HEK293 (cell line): ENCODE data around the gene POLQ.

ENCODE experiments used
- CTCF ChIA-PET: fragments of 350-600 bp; formaldehyde crosslinking; extraction: SDS; loops from one replicate; lab custom pipeline; 2021; ENCODE audit warnings: antibody characterized with exemption; lab: Yijun Ruan, JAX
- POLR2A ChIA-PET: fragments of 300-600 bp; formaldehyde crosslinking; extraction: SDS; loops from one replicate; lab custom pipeline; 2020; ENCODE audit warnings: antibody characterized with exemption, inconsistent platforms; lab: Yijun Ruan, JAX
- H3K27ac ChIP-seq: fragments of 200-500 bp; sonication (Bioruptor generic); 2 replicates; pipeline ENCODE4 v1.5.1; 2014; ENCODE audit warnings: low read depth, low read length, control low read depth, inconsistent platforms; ENCODE audit errors: extremely low read depth
- H3K36me3 ChIP-seq, 2 experiments: fragments of 200-500 bp in 1 of 2; sonication (Bioruptor generic) in 1 of 2; 1 replicate in 1 of 2; 2 replicates in 1 of 2; pipeline ENCODE4 v1.5.1; 2014 to 2017; ENCODE audit warnings: inconsistent platforms in 2 of 2, low read length in 2 of 2; ENCODE audit not compliant: control insufficient read depth in 2 of 2, insufficient read depth in 1 of 2
- H3K4me1 ChIP-seq: fragments of 200-500 bp; sonication (Bioruptor generic); 2 replicates; pipeline ENCODE4 v1.5.1; 2014; ENCODE audit warnings: mild to moderate bottlenecking, low read length, inconsistent platforms; ENCODE audit not compliant: control insufficient read depth, insufficient read depth
- H3K4me3 ChIP-seq: 2 replicates; pipeline ENCODE4 v1.5.1; 2011; ENCODE audit warnings: low read depth, mild to moderate bottlenecking, control low read depth, low read length, moderate library complexity
- H3K9me3 ChIP-seq: fragments of 200-500 bp; sonication (Bioruptor generic); 2 replicates; pipeline ENCODE4 v1.5.1; 2014; ENCODE audit warnings: low read depth, low read length, inconsistent platforms; ENCODE audit not compliant: control insufficient read depth, insufficient read depth
- TCF7L2 ChIP-seq: IDR thresholded peaks from 2 replicates; pipeline ENCODE4 v1.6.1; 2011; ENCODE audit warnings: low read depth, mild to moderate bottlenecking, inconsistent platforms, low read length, moderate library complexity, borderline replicate concordance
- ZBTB17 ChIP-seq: fragments of 450-650 bp; formaldehyde crosslinking; IDR thresholded peaks from 2 replicates; pipeline ENCODE4 v1.5.1; 2016; ENCODE audit warnings: missing biosample characterization, missing genetic modification characterization
- ZNF10 ChIP-seq: fragments of 450-650 bp; formaldehyde crosslinking; IDR thresholded peaks from 2 replicates; pipeline ENCODE4 v1.5.1; 2017; ENCODE audit warnings: missing biosample characterization, missing genetic modification characterization
- ZNF292 ChIP-seq: fragments of 450-650 bp; formaldehyde crosslinking; IDR thresholded peaks from 2 replicates; pipeline ENCODE4 v1.5.1; 2016; ENCODE audit warnings: low read depth, missing biosample characterization, missing genetic modification characterization, borderline replicate concordance
- ZNF311 ChIP-seq: fragments of 450-650 bp; formaldehyde crosslinking; IDR thresholded peaks from 2 replicates; pipeline ENCODE4 v1.5.1; 2017; ENCODE audit warnings: missing biosample characterization, missing genetic modification characterization, borderline replicate concordance
- ZNF394 ChIP-seq: fragments of 450-650 bp; formaldehyde crosslinking; IDR thresholded peaks from 2 replicates; pipeline ENCODE4 v1.5.1; 2016; ENCODE audit warnings: missing biosample characterization, missing genetic modification characterization, mild to moderate bottlenecking, moderate library complexity, borderline replicate concordance
- ZNF426 ChIP-seq: fragments of 450-650 bp; formaldehyde crosslinking; IDR thresholded peaks from 2 replicates; pipeline ENCODE4 v1.5.1; 2017; ENCODE audit warnings: missing biosample characterization, missing genetic modification characterization, mild to moderate bottlenecking, inconsistent platforms, moderate library complexity
- ZNF514 ChIP-seq: fragments of 450-650 bp; formaldehyde crosslinking; IDR thresholded peaks from 2 replicates; pipeline ENCODE4 v1.5.1; 2016; ENCODE audit warnings: missing biosample characterization, missing genetic modification characterization
- ZNF529 ChIP-seq: fragments of 450-650 bp; formaldehyde crosslinking; IDR thresholded peaks from 2 replicates; pipeline ENCODE4 v1.5.1; 2017; ENCODE audit warnings: missing genetic modification characterization, missing biosample characterization; ENCODE audit not compliant: insufficient replicate concordance
- ZNF76 ChIP-seq: fragments of 450-650 bp; formaldehyde crosslinking; IDR thresholded peaks from 2 replicates; pipeline ENCODE4; 2016; ENCODE audit warnings: low read depth, missing biosample characterization, missing genetic modification characterization, borderline replicate concordance
- ZSCAN18 ChIP-seq: fragments of 450-650 bp; formaldehyde crosslinking; IDR thresholded peaks from 2 replicates; pipeline ENCODE4 v1.5.1; 2016; ENCODE audit warnings: missing biosample characterization, missing genetic modification characterization
- ZSCAN23 ChIP-seq: fragments of 450-650 bp; formaldehyde crosslinking; IDR thresholded peaks from 2 replicates; pipeline ENCODE4 v1.5.1; 2016; ENCODE audit warnings: missing biosample characterization, missing genetic modification characterization
- TF ChIP-seq, protein P1 (sequence below): fragments of 450-650 bp; formaldehyde crosslinking; IDR thresholded peaks from 2 replicates; pipeline ENCODE4 v1.5.1; 2016; ENCODE audit warnings: missing biosample characterization, missing genetic modification characterization
- TF ChIP-seq, protein P2 (sequence below): fragments of 450-650 bp; formaldehyde crosslinking; IDR thresholded peaks from 2 replicates; pipeline ENCODE4 v1.5.1; 2017; ENCODE audit warnings: missing biosample characterization, missing genetic modification characterization
- TF ChIP-seq, protein P3 (sequence below): fragments of 450-650 bp; formaldehyde crosslinking; conservative IDR thresholded peaks from 2 replicates; pipeline ENCODE4 v1.5.1; 2016; ENCODE audit warnings: low read depth, missing biosample characterization, missing genetic modification characterization
- TF ChIP-seq, protein P4 (sequence below): fragments of 450-650 bp; formaldehyde crosslinking; IDR thresholded peaks from 2 replicates; pipeline ENCODE4; 2016; ENCODE audit warnings: missing biosample characterization, missing genetic modification characterization
- TF ChIP-seq, protein P5 (sequence below): fragments of 450-650 bp; formaldehyde crosslinking; IDR thresholded peaks from 2 replicates; pipeline ENCODE4 v1.5.1; 2016; ENCODE audit warnings: missing biosample characterization, missing genetic modification characterization
- TF ChIP-seq, protein P6 (sequence below): fragments of 450-650 bp; formaldehyde crosslinking; IDR thresholded peaks from 2 replicates; pipeline ENCODE4 v1.5.1; 2017; ENCODE audit warnings: missing biosample characterization, missing genetic modification characterization
- TF ChIP-seq, protein P7 (sequence below): fragments of 450-650 bp; formaldehyde crosslinking; IDR thresholded peaks from 2 replicates; pipeline ENCODE4 v1.5.1; 2016; ENCODE audit warnings: missing biosample characterization, missing genetic modification characterization

POLQ gene

DNA sequence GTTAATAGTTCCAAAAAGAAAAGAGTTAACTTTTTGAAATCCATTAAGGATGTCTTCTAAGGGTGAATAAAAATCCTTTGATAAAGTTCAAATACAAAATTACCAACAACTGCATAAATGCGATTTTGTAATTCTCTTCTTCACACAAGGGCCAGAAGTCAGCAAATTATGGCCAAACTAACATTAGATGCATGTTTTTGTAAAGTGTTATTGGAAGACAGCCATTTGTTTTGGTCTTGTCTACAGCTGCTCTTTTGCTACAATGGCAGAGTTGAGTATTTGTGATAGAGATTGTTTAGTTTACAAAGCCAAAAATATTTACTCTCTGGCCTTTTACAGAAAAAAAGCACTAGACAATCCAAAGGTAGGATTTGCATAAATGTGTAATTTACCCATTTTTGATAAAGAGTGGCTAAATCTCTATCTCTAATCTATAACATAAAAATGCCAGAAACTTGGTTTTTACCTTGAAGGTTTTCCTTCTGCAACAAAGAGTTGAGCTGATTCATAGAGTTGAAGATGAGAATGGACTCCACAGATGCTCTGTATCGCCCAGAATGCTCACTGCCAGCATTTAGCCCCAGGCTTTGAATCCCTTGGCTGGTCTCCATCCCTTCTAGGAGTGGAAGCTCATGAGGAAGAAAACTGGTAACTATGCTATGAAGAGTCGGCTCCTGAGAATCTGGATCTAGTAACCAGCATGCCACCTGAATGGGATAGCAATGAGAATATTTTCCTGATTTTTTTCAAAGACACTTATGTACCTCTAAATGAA, 64.5 kb downstream of the POLQ start:
- H3K4me3 ChIP-seq: no peak overlapping the region
- TF ChIP-seq, protein P1, sequence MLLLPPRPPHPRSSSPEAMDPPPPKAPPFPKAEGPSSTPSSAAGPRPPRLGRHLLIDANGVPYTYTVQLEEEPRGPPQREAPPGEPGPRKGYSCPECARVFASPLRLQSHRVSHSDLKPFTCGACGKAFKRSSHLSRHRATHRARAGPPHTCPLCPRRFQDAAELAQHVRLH (tag by site-specific recombination): no peak
- TF ChIP-seq TCF7L2 (no peak), ZNF76 (tag by site-specific recombination) (no peak), ZNF529 (tag by site-specific recombination) (no peak), ZNF426 (tag by site-specific recombination) (no peak), ZNF311 (tag by site-specific recombination) (no peak)
- TF ChIP-seq, protein P2, sequence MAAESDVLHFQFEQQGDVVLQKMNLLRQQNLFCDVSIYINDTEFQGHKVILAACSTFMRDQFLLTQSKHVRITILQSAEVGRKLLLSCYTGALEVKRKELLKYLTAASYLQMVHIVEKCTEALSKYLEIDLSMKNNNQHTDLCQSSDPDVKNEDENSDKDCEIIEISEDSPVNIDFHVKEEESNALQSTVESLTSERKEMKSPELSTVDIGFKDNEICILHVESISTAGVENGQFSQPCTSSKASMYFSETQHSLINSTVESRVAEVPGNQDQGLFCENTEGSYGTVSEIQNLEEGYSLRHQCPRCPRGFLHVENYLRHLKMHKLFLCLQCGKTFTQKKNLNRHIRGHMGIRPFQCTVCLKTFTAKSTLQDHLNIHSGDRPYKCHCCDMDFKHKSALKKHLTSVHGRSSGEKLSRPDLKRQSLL (tag by site-specific recombination): no peak
- TF ChIP-seq, protein P3, sequence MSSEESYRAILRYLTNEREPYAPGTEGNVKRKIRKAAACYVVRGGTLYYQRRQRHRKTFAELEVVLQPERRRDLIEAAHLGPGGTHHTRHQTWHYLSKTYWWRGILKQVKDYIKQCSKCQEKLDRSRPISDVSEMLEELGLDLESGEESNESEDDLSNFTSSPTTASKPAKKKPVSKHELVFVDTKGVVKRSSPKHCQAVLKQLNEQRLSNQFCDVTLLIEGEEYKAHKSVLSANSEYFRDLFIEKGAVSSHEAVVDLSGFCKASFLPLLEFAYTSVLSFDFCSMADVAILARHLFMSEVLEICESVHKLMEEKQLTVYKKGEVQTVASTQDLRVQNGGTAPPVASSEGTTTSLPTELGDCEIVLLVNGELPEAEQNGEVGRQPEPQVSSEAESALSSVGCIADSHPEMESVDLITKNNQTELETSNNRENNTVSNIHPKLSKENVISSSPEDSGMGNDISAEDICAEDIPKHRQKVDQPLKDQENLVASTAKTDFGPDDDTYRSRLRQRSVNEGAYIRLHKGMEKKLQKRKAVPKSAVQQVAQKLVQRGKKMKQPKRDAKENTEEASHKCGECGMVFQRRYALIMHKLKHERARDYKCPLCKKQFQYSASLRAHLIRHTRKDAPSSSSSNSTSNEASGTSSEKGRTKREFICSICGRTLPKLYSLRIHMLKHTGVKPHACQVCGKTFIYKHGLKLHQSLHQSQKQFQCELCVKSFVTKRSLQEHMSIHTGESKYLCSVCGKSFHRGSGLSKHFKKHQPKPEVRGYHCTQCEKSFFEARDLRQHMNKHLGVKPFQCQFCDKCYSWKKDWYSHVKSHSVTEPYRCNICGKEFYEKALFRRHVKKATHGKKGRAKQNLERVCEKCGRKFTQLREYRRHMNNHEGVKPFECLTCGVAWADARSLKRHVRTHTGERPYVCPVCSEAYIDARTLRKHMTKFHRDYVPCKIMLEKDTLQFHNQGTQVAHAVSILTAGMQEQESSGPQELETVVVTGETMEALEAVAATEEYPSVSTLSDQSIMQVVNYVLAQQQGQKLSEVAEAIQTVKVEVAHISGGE (tag by site-specific recombination): no peak
- TF ChIP-seq, protein P4, sequence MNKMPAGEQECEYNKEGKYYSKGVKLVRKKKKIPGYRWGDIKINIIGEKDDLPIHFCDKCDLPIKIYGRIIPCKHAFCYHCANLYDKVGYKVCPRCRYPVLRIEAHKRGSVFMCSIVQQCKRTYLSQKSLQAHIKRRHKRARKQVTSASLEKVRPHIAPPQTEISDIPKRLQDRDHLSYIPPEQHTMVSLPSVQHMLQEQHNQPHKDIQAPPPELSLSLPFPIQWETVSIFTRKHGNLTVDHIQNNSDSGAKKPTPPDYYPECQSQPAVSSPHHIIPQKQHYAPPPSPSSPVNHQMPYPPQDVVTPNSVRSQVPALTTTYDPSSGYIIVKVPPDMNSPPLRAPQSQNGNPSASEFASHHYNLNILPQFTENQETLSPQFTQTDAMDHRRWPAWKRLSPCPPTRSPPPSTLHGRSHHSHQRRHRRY (tag by site-specific recombination): no peak
- TF ChIP-seq, all 188 proteins: peak for 0
- CTCF ChIA-PET: no interaction called here
- POLR2A ChIA-PET: no interaction called here
- Histone ChIP-seq H3K36me3 (peaks cover 24 to 63% of the 10 kb centered on the region in 2 experiments), H3K9me3 (no peaks in the 10 kb centered on the region), H3K4me1 (no peaks in the 10 kb centered on the region), H3K27ac (no peak overlapping the region)

- ChIA-PET CTCF (no interaction called here), POLR2A (no interaction called here)
- Histone ChIP-seq H3K27ac (no peak overlapping the region), H3K4me1 (no peaks in the 10 kb centered on the region), H3K4me3 (no peak overlapping the region), H3K36me3 (peaks cover 17 to 74% of the 10 kb centered on the region in 2 experiments), H3K9me3 (no peaks in the 10 kb centered on the region)
- TF ChIP-seq, protein P5, sequence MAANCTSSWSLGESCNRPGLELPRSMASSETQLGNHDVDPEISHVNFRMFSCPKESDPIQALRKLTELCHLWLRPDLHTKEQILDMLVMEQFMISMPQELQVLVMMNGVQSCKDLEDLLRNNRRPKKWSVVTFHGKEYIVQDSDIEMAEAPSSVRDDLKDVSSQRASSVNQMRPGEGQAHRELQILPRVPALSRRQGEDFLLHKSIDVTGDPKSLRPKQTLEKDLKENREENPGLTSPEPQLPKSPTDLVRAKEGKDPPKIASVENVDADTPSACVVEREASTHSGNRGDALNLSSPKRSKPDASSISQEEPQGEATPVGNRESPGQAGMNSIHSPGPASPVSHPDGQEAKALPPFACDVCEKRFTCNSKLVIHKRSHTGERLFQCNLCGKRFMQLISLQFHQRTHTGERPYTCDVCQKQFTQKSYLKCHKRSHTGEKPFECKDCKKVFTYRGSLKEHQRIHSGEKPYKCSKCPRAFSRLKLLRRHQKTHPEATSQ (tag by site-specific recombination): no peak
- TF ChIP-seq, protein P6, sequence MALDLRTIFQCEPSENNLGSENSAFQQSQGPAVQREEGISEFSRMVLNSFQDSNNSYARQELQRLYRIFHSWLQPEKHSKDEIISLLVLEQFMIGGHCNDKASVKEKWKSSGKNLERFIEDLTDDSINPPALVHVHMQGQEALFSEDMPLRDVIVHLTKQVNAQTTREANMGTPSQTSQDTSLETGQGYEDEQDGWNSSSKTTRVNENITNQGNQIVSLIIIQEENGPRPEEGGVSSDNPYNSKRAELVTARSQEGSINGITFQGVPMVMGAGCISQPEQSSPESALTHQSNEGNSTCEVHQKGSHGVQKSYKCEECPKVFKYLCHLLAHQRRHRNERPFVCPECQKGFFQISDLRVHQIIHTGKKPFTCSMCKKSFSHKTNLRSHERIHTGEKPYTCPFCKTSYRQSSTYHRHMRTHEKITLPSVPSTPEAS: no peak
- TF ChIP-seq ZNF10: no peak
- no peak for TF ChIP-seq ZBTB17 (tag by site-specific recombination)
- TF ChIP-seq ZSCAN18: no peak
- TF ChIP-seq, protein P7, sequence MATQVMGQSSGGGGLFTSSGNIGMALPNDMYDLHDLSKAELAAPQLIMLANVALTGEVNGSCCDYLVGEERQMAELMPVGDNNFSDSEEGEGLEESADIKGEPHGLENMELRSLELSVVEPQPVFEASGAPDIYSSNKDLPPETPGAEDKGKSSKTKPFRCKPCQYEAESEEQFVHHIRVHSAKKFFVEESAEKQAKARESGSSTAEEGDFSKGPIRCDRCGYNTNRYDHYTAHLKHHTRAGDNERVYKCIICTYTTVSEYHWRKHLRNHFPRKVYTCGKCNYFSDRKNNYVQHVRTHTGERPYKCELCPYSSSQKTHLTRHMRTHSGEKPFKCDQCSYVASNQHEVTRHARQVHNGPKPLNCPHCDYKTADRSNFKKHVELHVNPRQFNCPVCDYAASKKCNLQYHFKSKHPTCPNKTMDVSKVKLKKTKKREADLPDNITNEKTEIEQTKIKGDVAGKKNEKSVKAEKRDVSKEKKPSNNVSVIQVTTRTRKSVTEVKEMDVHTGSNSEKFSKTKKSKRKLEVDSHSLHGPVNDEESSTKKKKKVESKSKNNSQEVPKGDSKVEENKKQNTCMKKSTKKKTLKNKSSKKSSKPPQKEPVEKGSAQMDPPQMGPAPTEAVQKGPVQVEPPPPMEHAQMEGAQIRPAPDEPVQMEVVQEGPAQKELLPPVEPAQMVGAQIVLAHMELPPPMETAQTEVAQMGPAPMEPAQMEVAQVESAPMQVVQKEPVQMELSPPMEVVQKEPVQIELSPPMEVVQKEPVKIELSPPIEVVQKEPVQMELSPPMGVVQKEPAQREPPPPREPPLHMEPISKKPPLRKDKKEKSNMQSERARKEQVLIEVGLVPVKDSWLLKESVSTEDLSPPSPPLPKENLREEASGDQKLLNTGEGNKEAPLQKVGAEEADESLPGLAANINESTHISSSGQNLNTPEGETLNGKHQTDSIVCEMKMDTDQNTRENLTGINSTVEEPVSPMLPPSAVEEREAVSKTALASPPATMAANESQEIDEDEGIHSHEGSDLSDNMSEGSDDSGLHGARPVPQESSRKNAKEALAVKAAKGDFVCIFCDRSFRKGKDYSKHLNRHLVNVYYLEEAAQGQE: no peak
- TF ChIP-seq ZNF514: no peak
- TF ChIP-seq ZSCAN23 (tag by site-specific recombination): no peak
- TF ChIP-seq ZNF292: no peak
- no peak for TF ChIP-seq ZNF394 (tag by site-specific recombination)
Measured at GRCh38 chr3:121477589-121477988, 68.2 kb downstream of the POLQ start.
